Vagina (tissue), 2 donors: Measurements from ENCODE around the gene FOXN1. TPM values are rescaled to one million over a fixed set of nuclear protein-coding genes. Genes with fewer than 3 reads are reported as not detected.

Experiments
- DNase-seq, 2 donors: peaks; one replicate each; pipeline ENCODE4 v3.0.0-alpha.2; 2017; ENCODE audit errors: extremely low spot score in 2 of 2
- H3K27ac ChIP-seq: fragments of 200-600 bp; sonication (generic); one replicate; pipeline ENCODE4 v1.5.1; 2019
- H3K27me3 ChIP-seq: fragments of 200-600 bp; sonication (generic); one replicate; pipeline ENCODE4 v1.5.1; 2019
- H3K36me3 ChIP-seq, 2 donors: fragments of 200-600 bp; sonication (generic); one replicate each; pipeline ENCODE4 v1.5.1; 2017 to 2019
- H3K4me1 ChIP-seq: fragments of 200-600 bp; sonication (generic); one replicate; pipeline ENCODE4 v1.5.1; 2019
- H3K4me3 ChIP-seq, 2 donors: fragments of 200-600 bp; sonication (generic); 1 replicate in 1 of 2; 2 replicates in 1 of 2; pipeline ENCODE4 v1.5.1; 2016 to 2019
- H3K9me3 ChIP-seq: fragments of 200-600 bp; sonication (generic); one replicate; pipeline ENCODE4 v1.5.1; 2019
- POLR2A ChIP-seq, 2 donors: fragments of 450-650 bp; IDR thresholded peaks; one replicate each; pipeline ENCODE4 v1.6.1; 2017; ENCODE audit warnings: antibody characterized with exemption in 2 of 2, mild to moderate bottlenecking in 2 of 2, moderate library complexity in 2 of 2
- POLR2AphosphoS5 ChIP-seq, 2 donors: sonication (generic); formaldehyde crosslinking; IDR thresholded peaks; one replicate each; pipeline ENCODE4 v1.9.0; 2017; ENCODE audit warnings: antibody characterized with exemption in 2 of 2, mild to moderate bottlenecking in 2 of 2, low read depth in 1 of 2; ENCODE audit not compliant: insufficient read depth in 1 of 2
- intact Hi-C: fragments of 100-400 bp; cut with DNase I; formaldehyde crosslinking; loops from one replicate; pipeline ENCODE4 v1.15.1; 2023
- total RNA-seq: library from RNA; depleted of rRNA; stranded (reverse); fragments of >200 nt; gene quantifications from one replicate; pipeline ENCODE4 v1.2.3, GENCODE V29; 2016
- TF ChIP-seq, protein P1 (sequence below), 3 experiments: fragments of 450-650 bp in 2 of 3; fragments of 200-600 bp in 1 of 3; sonication (generic) in 1 of 3; IDR thresholded peaks; one replicate each; pipeline ENCODE4 v1.5.1; 2017 to 2019; ENCODE audit warnings: antibody characterized with exemption in 3 of 3, mild to moderate bottlenecking in 2 of 3, moderate library complexity in 2 of 3

FOXN1 gene
- total RNA-seq, 1 donor from 2014 or later: 3.4 TPM

DNA sequence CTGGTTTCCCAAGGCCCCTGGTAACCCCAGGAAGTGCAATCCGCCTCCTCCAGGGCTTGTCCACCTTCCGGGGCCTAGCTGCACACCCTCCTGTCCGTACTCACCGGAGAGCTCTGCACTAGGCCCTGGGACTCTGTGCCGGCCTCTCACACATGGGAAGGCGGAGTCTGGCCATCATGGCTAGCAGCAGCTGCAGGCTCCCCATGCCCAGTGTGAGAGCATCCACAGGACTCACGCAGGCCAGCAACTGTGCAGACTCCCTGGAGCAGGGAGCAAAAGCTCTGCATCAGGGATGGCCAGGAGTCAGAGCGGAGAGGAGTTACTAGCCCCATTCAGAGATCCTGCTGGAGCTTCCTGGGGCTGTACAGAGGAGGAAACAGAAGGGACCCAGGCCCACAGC, 20.2 kb downstream of the FOXN1 start:
- no peaks in the 10 kb centered on the region for H3K36me3 ChIP-seq
- TF ChIP-seq, protein P1, sequence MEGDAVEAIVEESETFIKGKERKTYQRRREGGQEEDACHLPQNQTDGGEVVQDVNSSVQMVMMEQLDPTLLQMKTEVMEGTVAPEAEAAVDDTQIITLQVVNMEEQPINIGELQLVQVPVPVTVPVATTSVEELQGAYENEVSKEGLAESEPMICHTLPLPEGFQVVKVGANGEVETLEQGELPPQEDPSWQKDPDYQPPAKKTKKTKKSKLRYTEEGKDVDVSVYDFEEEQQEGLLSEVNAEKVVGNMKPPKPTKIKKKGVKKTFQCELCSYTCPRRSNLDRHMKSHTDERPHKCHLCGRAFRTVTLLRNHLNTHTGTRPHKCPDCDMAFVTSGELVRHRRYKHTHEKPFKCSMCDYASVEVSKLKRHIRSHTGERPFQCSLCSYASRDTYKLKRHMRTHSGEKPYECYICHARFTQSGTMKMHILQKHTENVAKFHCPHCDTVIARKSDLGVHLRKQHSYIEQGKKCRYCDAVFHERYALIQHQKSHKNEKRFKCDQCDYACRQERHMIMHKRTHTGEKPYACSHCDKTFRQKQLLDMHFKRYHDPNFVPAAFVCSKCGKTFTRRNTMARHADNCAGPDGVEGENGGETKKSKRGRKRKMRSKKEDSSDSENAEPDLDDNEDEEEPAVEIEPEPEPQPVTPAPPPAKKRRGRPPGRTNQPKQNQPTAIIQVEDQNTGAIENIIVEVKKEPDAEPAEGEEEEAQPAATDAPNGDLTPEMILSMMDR (IDR thresholded peaks at IDR 0.05): no peak
- TF ChIP-seq POLR2A (IDR thresholded peaks at IDR 0.05): no peak
- TF ChIP-seq POLR2AphosphoS5 (IDR thresholded peaks at IDR 0.05; ENCODE audit: insufficient read depth in 1 of 2, low read depth in 1 of 2): no peak

DNA sequence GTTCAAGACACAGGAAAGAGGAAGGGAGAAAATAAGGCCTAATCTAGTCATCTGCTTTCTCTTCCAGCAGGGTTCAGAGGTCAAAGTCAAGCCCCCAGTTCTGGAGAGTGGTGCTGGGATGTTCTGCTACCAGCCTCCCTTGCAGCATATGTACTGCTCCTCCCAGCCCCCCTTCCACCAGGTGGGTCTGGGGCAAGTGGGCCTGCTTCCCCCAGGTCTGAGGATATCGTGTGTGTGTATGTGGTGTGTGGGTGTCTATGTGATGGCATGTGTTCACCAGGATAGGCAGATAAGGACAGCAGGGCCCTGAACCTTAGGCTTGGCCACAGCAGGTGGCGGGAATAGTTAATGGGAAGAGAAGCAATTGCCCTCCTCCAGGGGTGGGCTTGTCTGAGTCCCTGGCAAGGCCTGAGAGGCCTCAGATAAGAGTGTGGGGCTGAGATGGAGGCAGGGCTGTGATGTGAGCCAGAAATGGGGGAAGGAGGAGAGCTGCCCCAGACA, 21.1 kb downstream of the FOXN1 start:
- Histone ChIP-seq H3K27me3 (no peaks in the 10 kb centered on the region), H3K9me3 (no peaks in the 10 kb centered on the region), H3K27ac (peak overlapping the region; percentile 45), H3K4me1 (peaks cover 49% of the 10 kb centered on the region), H3K4me3 (no peak overlapping the region), H3K36me3 (no peaks in the 10 kb centered on the region)
- no peak for TF ChIP-seq POLR2AphosphoS5 (IDR thresholded peaks at IDR 0.05; ENCODE audit: insufficient read depth in 1 of 2, low read depth in 1 of 2)
- TF ChIP-seq POLR2A (IDR thresholded peaks at IDR 0.05): no peak
- TF ChIP-seq, protein P1 (IDR thresholded peaks at IDR 0.05): no peak
- DNase-seq: no peak
- intact Hi-C loops: no loop called here

More for the DNA sequence above, 20.2 kb downstream of the FOXN1 start:
- peaks cover 43% of the 10 kb centered on the region for H3K4me1 ChIP-seq
- intact Hi-C loops: no loop called here
- H3K27me3 ChIP-seq: no peaks in the 10 kb centered on the region
- H3K9me3 ChIP-seq: no peaks in the 10 kb centered on the region
- no peak overlapping the region for H3K4me3 ChIP-seq
- DNase-seq: no peak
- peak overlapping the region; percentile 67 for H3K27ac ChIP-seq

DNA sequence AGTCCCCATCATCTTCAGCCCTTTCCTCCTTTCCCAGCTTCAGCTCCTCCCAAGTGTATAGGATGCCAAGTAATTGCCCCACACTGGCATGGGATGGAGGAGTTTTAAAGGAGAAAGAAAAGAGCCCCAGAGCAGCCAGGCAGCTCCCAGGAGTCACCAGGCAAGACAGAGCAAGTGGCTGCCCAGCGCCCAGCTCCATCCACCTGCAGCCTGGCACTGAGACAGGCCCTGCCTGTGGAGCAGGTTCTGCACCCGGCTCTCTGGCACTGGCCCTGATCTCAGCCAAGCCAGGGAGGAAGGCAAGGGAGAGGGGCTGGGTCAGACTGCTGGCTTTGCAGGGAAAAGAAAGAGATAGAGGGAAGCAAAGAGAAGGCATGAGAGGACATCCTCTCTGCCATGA, 21.7 kb downstream of the FOXN1 start:
- DNase-seq: no peak
- Histone ChIP-seq H3K4me3 (no peak overlapping the region), H3K27ac (peak overlapping the region; percentile 45), H3K4me1 (peaks cover 56% of the 10 kb centered on the region), H3K27me3 (no peaks in the 10 kb centered on the region), H3K9me3 (no peaks in the 10 kb centered on the region), H3K36me3 (no peaks in the 10 kb centered on the region)
- intact Hi-C loops: no loop called here
- TF ChIP-seq, protein P1 (IDR thresholded peaks at IDR 0.05): no peak
- TF ChIP-seq POLR2A (IDR thresholded peaks at IDR 0.05) (no peak), POLR2AphosphoS5 (IDR thresholded peaks at IDR 0.05; ENCODE audit: insufficient read depth in 1 of 2, low read depth in 1 of 2) (peak; percentile 65 to 78)

DNA sequence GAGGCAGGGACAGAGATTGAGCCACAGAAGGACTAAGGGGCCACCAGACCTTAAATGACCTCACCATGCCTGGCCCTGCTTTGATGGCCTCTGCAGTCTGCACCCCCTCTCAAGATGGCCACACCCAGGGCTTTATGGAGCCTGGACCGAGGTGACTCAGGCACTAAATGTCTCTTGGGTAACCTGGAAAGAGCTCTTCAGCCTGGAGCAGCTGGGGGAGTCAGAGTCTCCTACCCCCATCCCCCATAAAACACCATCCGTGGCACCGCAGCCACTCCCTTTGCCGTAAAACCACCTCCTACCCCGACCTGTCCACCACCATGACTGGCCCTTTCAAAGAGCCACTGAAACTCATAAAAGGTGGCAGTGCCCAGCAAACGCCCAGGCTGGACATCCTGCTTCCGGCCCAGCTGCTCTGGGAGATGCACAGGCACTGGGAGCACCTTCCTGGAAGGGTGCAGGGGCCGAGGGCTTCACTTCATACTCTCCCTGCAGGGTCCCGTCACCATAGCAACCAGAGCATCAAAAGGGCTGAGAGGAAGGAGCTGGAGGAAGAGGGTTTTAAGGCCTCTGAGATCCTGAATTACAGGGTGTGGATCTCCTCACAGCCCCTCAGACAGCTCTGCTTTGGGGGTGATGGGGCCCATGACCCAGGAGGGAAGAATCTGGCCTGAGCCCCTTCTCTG, 22.3 kb downstream of the FOXN1 start:
- Histone ChIP-seq H3K4me1 (peaks cover 58% of the 10 kb centered on the region), H3K4me3 (no peak overlapping the region), H3K27me3 (no peaks in the 10 kb centered on the region)

DNA sequence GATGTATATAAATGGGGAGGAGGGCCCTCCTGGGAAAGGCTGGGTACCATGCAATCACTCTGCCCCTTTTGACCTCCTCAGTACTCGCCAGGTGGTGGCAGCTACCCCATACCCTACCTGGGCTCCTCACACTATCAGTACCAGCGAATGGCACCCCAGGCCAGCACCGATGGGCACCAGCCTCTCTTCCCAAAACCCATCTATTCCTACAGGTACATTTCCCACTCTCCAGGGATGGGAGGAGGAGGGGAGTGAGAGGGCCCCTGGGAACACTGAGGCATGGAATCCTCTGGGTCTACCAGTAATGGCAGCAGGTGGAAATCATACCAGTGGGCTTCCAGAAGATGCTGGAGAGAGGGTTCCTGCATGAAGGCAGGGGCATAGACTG, 22.9 kb downstream of the FOXN1 start:
- Histone ChIP-seq H3K36me3 (no peaks in the 10 kb centered on the region), H3K4me3 (no peak overlapping the region), H3K9me3 (no peaks in the 10 kb centered on the region), H3K27me3 (no peaks in the 10 kb centered on the region), H3K4me1 (peaks cover 62% of the 10 kb centered on the region), H3K27ac (no peak overlapping the region)
- no peak for TF ChIP-seq POLR2AphosphoS5 (IDR thresholded peaks at IDR 0.05; ENCODE audit: insufficient read depth in 1 of 2, low read depth in 1 of 2)
- no peak for TF ChIP-seq POLR2A (IDR thresholded peaks at IDR 0.05)
- TF ChIP-seq, protein P1 (IDR thresholded peaks at IDR 0.05): no peak
- DNase-seq: no peak
- intact Hi-C loops: no loop called here

More for the DNA sequence above, 22.3 kb downstream of the FOXN1 start:
- H3K27ac ChIP-seq: no peak overlapping the region
- H3K36me3 ChIP-seq: no peaks in the 10 kb centered on the region
- H3K9me3 ChIP-seq: no peaks in the 10 kb centered on the region
- DNase-seq: no peak
- TF ChIP-seq, protein P1 (IDR thresholded peaks at IDR 0.05): no peak
- TF ChIP-seq POLR2A (IDR thresholded peaks at IDR 0.05): no peak
- intact Hi-C loops: no loop called here
